Activated T-helper 2 cell treated with anti-CD3 and anti-CD28 coated beads, Interferon-gamma antibody, Interleukin-2, Interleukin-4, amounts not matched to agents 10 μg/mL and 5 μg/mL and 100 μg/mL, durations not matched to agents 14 hours and 24 hours and 36 hours (primary cell): Measurements from ENCODE around the gene UBXN7. TPM values are rescaled to one million over a fixed set of nuclear protein-coding genes. Genes with fewer than 3 reads are reported as not detected.
A peak's percentile ranks its signal among the peaks of the same experiment; 100 is the strongest.
"Not testable (repeated sequence)": the region's sequence is repeated elsewhere in the genome, so short reads cannot be mapped to it uniquely, and the experiment has no call there.

ENCODE experiments used
- DNase-seq: peaks from one replicate; pipeline ENCODE4 v3.0.0; 2021; ENCODE audit warnings: low spot score
- H3K27ac Mint-ChIP-seq: one replicate; pipeline ENCODE4 v1.8.0; 2021; ENCODE audit warnings: mixed read lengths
- H3K27me3 Mint-ChIP-seq: one replicate; pipeline ENCODE4 v1.8.0; 2021; ENCODE audit warnings: low read depth, mixed read lengths
- H3K36me3 Mint-ChIP-seq: one replicate; pipeline ENCODE4 v1.8.0; 2021; ENCODE audit warnings: low read depth, mixed read lengths
- H3K4me1 Mint-ChIP-seq: one replicate; pipeline ENCODE4 v1.8.0; 2021; ENCODE audit warnings: low read depth, mixed read lengths
- H3K4me3 Mint-ChIP-seq: one replicate; pipeline ENCODE4 v1.8.0; 2021; ENCODE audit warnings: low read depth, mild to moderate bottlenecking, moderate library complexity, mixed read lengths
- H3K9me3 Mint-ChIP-seq: one replicate; pipeline ENCODE4 v1.8.0; 2021; ENCODE audit warnings: mixed read lengths
- intact Hi-C: fragments of 100-400 bp; cut with micrococcal nuclease; formaldehyde crosslinking; loops from one replicate; pipeline ENCODE4 v1.15.1; 2023
- total RNA-seq: library from RNA; stranded (reverse); gene quantifications from 2 replicates; pipeline ENCODE4 v1.2.3, GENCODE V29; 2022

The UBXN7 gene
- total RNA-seq, 1 donor from 2014 or later: 64.4 TPM

DNA sequence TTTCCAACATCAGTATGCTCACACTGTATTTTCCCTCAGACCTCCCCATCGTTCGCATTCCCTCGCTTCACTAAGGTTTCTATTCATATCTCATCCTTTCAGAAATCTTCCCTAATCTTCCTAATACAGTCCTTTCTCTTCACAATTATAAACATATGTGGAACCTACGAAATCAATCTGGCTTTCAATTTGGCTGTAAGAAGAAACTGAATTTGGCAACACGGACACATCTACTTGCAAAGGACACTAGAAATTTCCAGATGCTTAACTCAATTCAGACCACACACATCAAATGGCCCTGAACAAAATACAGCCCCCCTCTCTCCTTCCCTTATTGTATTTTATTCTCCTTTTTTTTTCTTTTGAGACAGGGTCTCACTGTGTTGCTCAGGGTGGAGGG, 54.9 kb downstream of the UBXN7 start:
- H3K27me3 Mint-ChIP-seq: no peaks in the 10 kb centered on the region
- DNase-seq: no peak
- H3K9me3 Mint-ChIP-seq: peaks cover 8% of the 10 kb centered on the region
- no peak overlapping the region for H3K27ac Mint-ChIP-seq
- H3K36me3 Mint-ChIP-seq: peaks cover 38% of the 10 kb centered on the region
- no peak overlapping the region for H3K4me3 Mint-ChIP-seq
- H3K4me1 Mint-ChIP-seq: peaks cover 6% of the 10 kb centered on the region
- intact Hi-C loops: no loop called here

DNA sequence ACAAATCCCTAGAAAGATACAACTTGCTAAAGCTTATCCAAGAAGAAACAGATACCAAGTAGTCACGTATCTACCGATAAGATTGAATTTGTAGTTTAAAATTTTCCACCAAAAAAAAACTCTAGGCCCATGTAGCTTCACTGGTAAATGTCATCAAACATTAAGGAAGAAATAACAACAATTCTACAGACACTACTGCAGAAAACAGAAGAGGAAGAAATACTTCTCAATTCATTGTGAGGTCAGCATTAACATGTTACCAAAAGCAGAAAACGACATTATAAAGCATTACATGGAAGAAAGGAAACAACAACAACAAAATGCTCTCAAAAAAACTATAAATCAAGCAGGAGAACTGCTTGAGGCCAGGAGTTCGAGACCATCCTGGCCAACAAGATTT, 66.5 kb downstream of the UBXN7 start:
- no peak overlapping the region for H3K4me3 Mint-ChIP-seq
- no peak overlapping the region for H3K27ac Mint-ChIP-seq
- peaks cover 44% of the 10 kb centered on the region for H3K36me3 Mint-ChIP-seq
- H3K27me3 Mint-ChIP-seq: no peaks in the 10 kb centered on the region
- H3K9me3 Mint-ChIP-seq: no peaks in the 10 kb centered on the region
- no peaks in the 10 kb centered on the region for H3K4me1 Mint-ChIP-seq
- DNase-seq: no peak
- intact Hi-C loops: no loop called here

DNA sequence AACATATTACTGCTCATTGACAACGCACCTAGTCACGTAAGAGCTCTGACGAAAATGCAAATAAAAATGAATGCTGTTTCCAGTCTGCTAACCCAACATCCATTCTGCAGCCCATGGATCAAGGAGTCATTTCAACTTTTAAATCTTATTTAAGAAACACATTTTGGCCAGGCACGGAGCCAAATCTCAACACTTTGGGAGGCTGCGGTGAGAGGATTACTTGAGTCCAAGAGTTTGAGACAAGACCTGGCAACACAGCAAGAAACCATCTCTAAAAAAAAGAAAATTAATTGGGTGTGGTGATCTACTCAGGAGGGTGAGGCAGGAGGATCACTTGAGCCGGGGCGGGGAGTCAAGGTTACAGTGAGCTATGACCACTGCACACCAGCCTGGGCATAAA, 71.6 kb downstream of the UBXN7 start:
- Mint-ChIP-seq H3K36me3 (peaks cover 67% of the 10 kb centered on the region), H3K4me3 (no peak overlapping the region), H3K4me1 (peaks cover 8% of the 10 kb centered on the region), H3K27me3 (no peaks in the 10 kb centered on the region), H3K9me3 (no peaks in the 10 kb centered on the region), H3K27ac (no peak overlapping the region)
- intact Hi-C loops: no loop called here
- DNase-seq: no peak

DNA sequence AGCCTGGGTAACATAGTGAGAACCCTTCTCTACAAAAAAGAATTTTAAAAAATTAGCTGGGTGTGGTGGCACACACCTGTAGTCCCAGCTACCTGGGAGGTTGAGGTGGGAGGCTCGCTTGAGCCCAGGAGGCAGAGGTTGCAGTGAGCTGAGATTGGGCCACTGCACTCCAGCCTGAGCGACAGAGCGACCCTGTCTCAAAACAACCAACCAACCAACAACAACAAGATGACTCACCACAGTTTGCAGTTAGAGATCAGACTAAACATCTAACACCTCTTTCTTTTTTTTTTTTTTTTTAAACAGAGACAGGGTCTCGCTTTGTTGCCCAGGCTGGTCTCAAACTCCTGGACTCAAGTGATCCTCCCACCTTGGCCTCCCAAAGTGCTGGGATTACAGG, 73.7 kb downstream of the UBXN7 start:
- DNase-seq, intact Hi-C loops, H3K4me3 Mint-ChIP-seq, H3K27ac Mint-ChIP-seq, H3K4me1 Mint-ChIP-seq, H3K9me3 Mint-ChIP-seq, H3K27me3 Mint-ChIP-seq: not testable (repeated sequence)
- H3K36me3 Mint-ChIP-seq: peaks cover 67% of the 10 kb centered on the region

DNA sequence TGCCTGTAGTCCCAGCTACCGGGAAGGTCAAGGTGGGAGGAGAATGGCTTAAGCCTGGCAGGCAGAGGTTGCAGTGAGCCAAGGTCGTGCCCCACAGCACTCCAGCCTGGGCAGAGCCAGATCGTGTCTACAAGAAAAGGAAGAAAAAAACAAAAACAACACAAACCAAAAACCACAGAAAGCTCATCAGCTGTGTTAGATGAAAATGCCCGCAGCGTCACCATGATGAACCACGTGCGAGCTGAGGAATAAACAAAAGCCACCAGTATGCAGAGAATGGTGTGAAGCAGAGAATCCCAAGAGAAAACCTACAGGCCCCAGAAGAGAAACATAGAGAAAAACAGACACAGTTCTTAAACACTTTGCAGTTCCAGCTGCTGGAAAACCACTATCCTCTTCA, 74.3 kb downstream of the UBXN7 start:
- no peaks in the 10 kb centered on the region for H3K9me3 Mint-ChIP-seq
- peaks cover 66% of the 10 kb centered on the region for H3K36me3 Mint-ChIP-seq
- H3K27ac Mint-ChIP-seq: peak overlapping the region; percentile 42
- no peak overlapping the region for H3K4me3 Mint-ChIP-seq
- DNase-seq: no peak
- intact Hi-C loops: no loop called here
- H3K4me1 Mint-ChIP-seq: peaks cover 8% of the 10 kb centered on the region
- no peaks in the 10 kb centered on the region for H3K27me3 Mint-ChIP-seq

DNA sequence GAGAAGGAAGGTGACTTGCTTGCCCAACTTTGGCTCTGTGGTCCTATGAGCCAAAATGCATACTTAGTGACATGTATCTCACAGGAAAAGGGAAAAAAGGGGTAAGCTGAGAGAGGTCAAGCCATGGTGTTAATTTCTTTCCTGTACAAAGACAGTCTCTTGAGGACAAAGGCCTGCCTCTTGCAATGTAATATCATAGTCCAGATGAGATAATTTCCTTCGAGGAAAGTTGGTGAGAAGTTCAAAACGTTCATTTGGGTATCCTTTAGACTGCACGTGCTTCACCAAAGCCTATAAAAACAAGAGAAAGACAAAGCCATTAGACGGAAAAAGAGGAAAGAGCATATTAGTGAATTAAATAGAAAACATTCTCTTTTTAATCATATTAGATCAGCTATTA, 75.7 kb downstream of the UBXN7 start:
- intact Hi-C loops: no loop called here

DNA sequence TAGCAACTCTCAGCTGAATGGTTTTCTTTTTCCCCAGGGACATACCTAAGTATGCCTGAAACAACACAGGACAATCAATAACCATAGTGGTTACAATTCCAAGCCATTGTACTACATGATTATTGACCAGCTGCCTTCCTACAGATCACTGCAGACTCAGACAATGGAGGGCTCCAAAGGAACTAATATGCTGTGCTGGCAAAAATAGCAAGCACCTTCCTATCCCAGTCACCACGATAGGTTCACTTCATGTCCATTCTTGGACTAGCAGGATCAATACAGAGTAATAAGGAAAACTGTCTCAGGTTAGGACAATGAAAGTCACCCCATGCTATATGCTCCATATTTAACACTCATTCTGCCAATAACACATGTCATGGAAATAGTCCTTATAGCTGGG, 76.6 kb downstream of the UBXN7 start:
- Mint-ChIP-seq H3K4me1 (peaks cover 8% of the 10 kb centered on the region), H3K9me3 (no peaks in the 10 kb centered on the region), H3K27ac (no peak overlapping the region), H3K4me3 (no peak overlapping the region), H3K27me3 (no peaks in the 10 kb centered on the region), H3K36me3 (peaks cover 58% of the 10 kb centered on the region)
- intact Hi-C loops: no loop called here
- no peak for DNase-seq

More for the DNA sequence above, 75.7 kb downstream of the UBXN7 start:
- no peak overlapping the region for H3K4me3 Mint-ChIP-seq
- H3K9me3 Mint-ChIP-seq: no peaks in the 10 kb centered on the region
- H3K27me3 Mint-ChIP-seq: no peaks in the 10 kb centered on the region
- no peak for DNase-seq
- no peak overlapping the region for H3K27ac Mint-ChIP-seq
- H3K4me1 Mint-ChIP-seq: peaks cover 8% of the 10 kb centered on the region
- peaks cover 61% of the 10 kb centered on the region for H3K36me3 Mint-ChIP-seq

DNA sequence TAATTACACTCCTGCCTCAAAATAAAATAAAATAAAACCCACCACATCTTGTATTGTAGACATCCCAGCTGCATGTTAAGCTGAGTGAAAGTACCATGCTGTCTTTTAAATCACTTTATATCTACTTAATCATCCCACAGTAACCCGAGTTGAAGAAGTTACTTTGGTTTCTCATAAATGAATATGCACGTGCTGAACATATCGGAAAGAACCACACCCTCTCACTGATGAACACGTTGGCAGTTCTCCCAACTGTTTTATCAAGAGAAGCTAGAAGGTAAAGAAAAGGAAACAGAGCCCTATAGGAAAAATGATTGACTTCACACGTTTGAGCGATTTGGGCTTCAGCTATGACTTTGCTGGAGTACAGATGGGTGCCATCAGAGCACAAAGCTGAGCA, 78.1 kb downstream of the UBXN7 start:
- intact Hi-C loops: no loop called here
- no peaks in the 10 kb centered on the region for H3K9me3 Mint-ChIP-seq
- no peak for DNase-seq
- H3K4me3 Mint-ChIP-seq: no peak overlapping the region
- peaks cover 48% of the 10 kb centered on the region for H3K36me3 Mint-ChIP-seq
- H3K4me1 Mint-ChIP-seq: peaks cover 6% of the 10 kb centered on the region
- no peak overlapping the region for H3K27ac Mint-ChIP-seq
- H3K27me3 Mint-ChIP-seq: no peaks in the 10 kb centered on the region

DNA sequence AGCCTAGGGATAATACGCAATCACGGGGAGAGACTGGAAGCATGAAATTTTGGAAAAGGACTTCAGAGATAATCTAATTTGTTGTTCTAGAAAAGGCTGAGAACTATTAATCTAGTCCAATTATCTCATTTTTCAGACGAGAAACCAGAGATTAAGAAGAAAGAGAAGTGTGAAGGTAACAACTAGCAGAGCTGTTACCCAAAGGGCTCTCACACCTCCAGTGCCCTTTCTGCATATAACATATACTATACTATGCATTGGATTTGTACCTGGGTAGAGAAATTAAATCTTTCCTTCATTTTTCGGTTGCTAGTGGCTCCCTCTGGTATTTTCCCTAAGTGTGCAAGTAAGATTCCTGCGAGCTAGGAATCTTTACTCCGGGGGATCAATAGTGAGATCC, 80.7 kb downstream of the UBXN7 start:
- Mint-ChIP-seq H3K36me3 (peaks cover 44% of the 10 kb centered on the region), H3K27ac (no peak overlapping the region), H3K4me3 (no peak overlapping the region), H3K4me1 (no peaks in the 10 kb centered on the region), H3K9me3 (no peaks in the 10 kb centered on the region), H3K27me3 (no peaks in the 10 kb centered on the region)
- no peak for DNase-seq
- intact Hi-C loops: no loop called here

DNA sequence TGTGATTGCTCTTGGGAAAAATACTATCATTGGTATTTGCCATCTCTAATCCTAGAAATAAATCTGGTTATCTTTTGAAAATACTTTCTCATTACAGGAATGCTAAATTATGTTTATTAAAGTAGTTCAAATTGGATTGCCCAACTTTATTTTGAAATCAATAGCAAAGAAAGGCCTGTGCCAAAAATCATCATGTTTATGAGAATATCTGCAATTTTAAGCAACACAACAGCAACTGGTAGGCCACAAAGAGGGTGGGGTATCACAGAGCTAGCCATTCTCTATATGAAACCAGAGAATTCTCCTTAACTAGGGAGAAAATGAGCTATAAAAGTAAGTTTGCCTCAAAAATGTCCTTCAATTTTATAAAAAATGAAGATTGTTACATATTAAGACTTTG, 82.2 kb downstream of the UBXN7 start:
- no peak overlapping the region for H3K4me3 Mint-ChIP-seq
- intact Hi-C loops: no loop called here
- H3K36me3 Mint-ChIP-seq: peaks cover 31% of the 10 kb centered on the region
- H3K27ac Mint-ChIP-seq: no peak overlapping the region
- DNase-seq: no peak
- H3K9me3 Mint-ChIP-seq: no peaks in the 10 kb centered on the region
- no peaks in the 10 kb centered on the region for H3K4me1 Mint-ChIP-seq
- no peaks in the 10 kb centered on the region for H3K27me3 Mint-ChIP-seq

DNA sequence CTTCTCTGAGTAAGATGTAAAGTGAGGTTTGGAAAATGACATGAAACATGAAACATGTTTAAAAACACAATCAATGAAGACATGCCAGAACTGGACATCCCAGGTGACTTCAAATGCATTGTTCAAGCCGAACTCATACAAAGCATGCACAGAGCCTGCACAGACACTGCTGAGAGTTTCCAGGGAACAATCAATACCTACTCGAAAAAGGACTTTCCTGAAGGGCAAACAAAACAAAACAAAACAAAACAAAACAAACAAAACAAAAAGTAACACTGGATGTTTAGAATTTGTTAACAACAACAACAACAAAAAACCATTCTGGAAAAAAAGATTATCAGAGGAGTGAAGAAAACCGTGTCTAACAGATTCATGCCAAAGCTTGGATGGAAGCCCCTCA, 83.5 kb downstream of the UBXN7 start:
- Mint-ChIP-seq H3K36me3 (peaks cover 27% of the 10 kb centered on the region), H3K9me3 (no peaks in the 10 kb centered on the region), H3K27ac (no peak overlapping the region), H3K4me1 (no peaks in the 10 kb centered on the region), H3K4me3 (no peak overlapping the region), H3K27me3 (no peaks in the 10 kb centered on the region)
- intact Hi-C loops: no loop called here
- DNase-seq: no peak

DNA sequence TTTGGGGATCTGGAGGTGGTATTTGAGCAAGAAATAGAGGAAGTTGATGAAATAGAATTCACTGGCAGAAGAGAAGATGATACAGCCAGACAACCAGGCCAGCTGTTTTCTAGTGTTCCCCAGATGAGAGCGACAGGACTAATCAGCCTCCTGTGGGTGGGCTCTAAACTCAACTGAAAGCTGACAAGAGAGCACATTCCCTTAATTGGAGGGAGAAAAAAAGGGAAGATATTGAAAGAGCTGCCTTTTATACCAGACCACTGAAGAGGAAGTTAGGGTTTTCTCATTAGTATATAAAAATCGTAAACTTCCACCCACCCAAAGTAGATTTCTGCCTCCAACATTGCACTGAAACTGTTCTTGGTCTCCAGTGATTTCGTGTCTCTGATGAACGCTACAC, 87.6 kb downstream of the UBXN7 start:
- peaks cover 2% of the 10 kb centered on the region for H3K4me1 Mint-ChIP-seq
- H3K9me3 Mint-ChIP-seq: no peaks in the 10 kb centered on the region
- peaks cover 17% of the 10 kb centered on the region for H3K36me3 Mint-ChIP-seq
- no peak overlapping the region for H3K4me3 Mint-ChIP-seq
- no peaks in the 10 kb centered on the region for H3K27me3 Mint-ChIP-seq
- H3K27ac Mint-ChIP-seq: no peak overlapping the region
- no peak for DNase-seq
- intact Hi-C loops: no loop called here

DNA sequence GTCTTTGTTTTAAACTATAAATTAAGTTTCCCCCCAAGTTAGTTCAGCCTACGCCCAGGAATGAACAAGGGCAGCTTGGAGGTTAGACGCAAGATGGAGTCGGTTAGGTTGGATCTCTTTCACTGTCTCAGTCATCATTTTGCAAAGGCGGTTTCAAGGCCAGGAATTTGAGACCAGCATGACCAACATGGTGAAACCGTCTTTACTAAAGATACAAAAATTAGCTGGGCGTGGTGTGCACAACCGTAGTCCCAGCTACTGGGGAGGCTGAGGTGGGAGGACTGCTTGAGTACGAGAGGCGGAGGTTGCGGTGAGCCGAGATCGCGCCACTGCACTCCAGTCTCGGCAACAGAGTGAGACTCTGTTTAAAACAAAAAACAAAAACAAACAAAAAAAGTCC, 88.3 kb downstream of the UBXN7 start:
- H3K9me3 Mint-ChIP-seq, DNase-seq, H3K4me3 Mint-ChIP-seq, H3K27ac Mint-ChIP-seq, intact Hi-C loops, H3K4me1 Mint-ChIP-seq, H3K27me3 Mint-ChIP-seq: not testable (repeated sequence)
- peaks cover 14% of the 10 kb centered on the region for H3K36me3 Mint-ChIP-seq

DNA sequence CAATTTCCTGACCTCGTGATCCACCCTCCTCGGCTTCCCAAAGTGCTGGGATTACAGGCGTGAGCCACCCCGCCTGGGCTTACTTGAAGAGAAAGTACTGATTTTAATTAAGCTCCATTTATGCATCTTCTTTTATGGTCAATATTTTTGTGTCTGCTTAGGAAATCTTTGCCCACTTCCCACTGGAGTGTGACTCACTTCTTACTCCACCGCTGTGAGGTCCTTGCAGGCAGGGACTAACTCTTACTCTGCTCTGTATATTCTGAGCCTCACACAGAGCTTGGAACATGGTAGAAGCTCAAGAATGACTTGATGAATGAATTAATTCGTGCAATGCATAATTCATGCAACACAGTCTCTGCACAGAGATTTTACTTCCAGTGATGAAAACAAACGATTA, 91.1 kb downstream of the UBXN7 start:
- Mint-ChIP-seq H3K4me3 (no peak overlapping the region), H3K36me3 (no peaks in the 10 kb centered on the region), H3K9me3 (no peaks in the 10 kb centered on the region), H3K27ac (no peak overlapping the region), H3K4me1 (peaks cover 2% of the 10 kb centered on the region), H3K27me3 (peaks cover 3% of the 10 kb centered on the region)
- intact Hi-C loops: no loop called here
- no peak for DNase-seq
